ENCODE data around the gene DGKH.

- TF ChIP-seq, protein P1, sequence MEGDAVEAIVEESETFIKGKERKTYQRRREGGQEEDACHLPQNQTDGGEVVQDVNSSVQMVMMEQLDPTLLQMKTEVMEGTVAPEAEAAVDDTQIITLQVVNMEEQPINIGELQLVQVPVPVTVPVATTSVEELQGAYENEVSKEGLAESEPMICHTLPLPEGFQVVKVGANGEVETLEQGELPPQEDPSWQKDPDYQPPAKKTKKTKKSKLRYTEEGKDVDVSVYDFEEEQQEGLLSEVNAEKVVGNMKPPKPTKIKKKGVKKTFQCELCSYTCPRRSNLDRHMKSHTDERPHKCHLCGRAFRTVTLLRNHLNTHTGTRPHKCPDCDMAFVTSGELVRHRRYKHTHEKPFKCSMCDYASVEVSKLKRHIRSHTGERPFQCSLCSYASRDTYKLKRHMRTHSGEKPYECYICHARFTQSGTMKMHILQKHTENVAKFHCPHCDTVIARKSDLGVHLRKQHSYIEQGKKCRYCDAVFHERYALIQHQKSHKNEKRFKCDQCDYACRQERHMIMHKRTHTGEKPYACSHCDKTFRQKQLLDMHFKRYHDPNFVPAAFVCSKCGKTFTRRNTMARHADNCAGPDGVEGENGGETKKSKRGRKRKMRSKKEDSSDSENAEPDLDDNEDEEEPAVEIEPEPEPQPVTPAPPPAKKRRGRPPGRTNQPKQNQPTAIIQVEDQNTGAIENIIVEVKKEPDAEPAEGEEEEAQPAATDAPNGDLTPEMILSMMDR (conservative IDR thresholded peaks at IDR 0.05 in 1 of 2, IDR thresholded peaks at IDR 0.05 in 1 of 2; ENCODE audit: extremely low read depth in 1 of 2, insufficient read depth in 1 of 2, low read depth in 1 of 2, low read length in 2 of 2): no peak
- TF ChIP-seq EZH2 (IDR thresholded peaks at IDR 0.05; ENCODE audit: borderline replicate concordance, low read length): no peak
Observed at GRCh38 chr13:42002066-42002465, 46.4 kb upstream of the DGKH start.
